Upper lobe of left lung (tissue), 4 donors: Measurements from ENCODE around the gene TMIGD3.

ENCODE experiments used
- EP300 ChIP-seq, 4 donors: sonication (generic); formaldehyde crosslinking; IDR thresholded peaks; one replicate each; pipeline ENCODE4 v1.5.1; 2017; ENCODE audit warnings: antibody characterized with exemption in 4 of 4, control low read depth in 2 of 4
- POLR2A ChIP-seq, 4 donors: fragments of 450-650 bp; IDR thresholded peaks; one replicate each; pipeline ENCODE4 v1.5.1; 2016 to 2017; ENCODE audit warnings: antibody characterized with exemption in 4 of 4, mild to moderate bottlenecking in 2 of 4
- TF ChIP-seq, protein P1 (sequence below), 6 experiments: fragments of 450-650 bp in 4 of 6; fragments of 200-600 bp in 2 of 6; sonication (generic) in 2 of 6; IDR thresholded peaks; one replicate each; pipeline ENCODE4 v1.5.1; 2016 to 2019; ENCODE audit warnings: antibody characterized with exemption in 6 of 6

DNA sequence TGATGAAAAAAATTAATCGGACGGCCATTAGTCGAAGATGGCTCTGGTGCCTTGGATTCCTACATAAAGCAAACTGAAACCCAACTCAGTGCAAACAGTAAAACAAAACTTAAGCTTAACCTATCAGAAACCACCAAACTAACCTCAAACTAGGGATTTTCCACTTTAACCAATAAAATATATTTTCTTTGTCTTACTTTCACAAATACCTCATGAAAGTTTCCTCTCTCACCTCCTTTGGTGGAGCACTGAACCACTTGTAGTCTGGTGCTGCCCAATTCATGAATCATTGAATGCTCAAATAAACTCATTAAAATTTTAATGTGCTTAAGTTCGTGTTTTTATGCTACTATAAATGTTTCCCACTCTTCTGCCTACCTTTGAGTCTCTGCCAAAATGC, 7.0 kb downstream of the TMIGD3 start:
- TF ChIP-seq, protein P1, sequence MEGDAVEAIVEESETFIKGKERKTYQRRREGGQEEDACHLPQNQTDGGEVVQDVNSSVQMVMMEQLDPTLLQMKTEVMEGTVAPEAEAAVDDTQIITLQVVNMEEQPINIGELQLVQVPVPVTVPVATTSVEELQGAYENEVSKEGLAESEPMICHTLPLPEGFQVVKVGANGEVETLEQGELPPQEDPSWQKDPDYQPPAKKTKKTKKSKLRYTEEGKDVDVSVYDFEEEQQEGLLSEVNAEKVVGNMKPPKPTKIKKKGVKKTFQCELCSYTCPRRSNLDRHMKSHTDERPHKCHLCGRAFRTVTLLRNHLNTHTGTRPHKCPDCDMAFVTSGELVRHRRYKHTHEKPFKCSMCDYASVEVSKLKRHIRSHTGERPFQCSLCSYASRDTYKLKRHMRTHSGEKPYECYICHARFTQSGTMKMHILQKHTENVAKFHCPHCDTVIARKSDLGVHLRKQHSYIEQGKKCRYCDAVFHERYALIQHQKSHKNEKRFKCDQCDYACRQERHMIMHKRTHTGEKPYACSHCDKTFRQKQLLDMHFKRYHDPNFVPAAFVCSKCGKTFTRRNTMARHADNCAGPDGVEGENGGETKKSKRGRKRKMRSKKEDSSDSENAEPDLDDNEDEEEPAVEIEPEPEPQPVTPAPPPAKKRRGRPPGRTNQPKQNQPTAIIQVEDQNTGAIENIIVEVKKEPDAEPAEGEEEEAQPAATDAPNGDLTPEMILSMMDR (IDR thresholded peaks at IDR 0.05): no peak
- TF ChIP-seq EP300 (IDR thresholded peaks at IDR 0.05) (no peak), POLR2A (IDR thresholded peaks at IDR 0.05) (no peak)
